ENCODE measurements around the gene LAMP1.
"Not testable (repeated sequence)": the region's sequence is repeated elsewhere in the genome, so short reads cannot be mapped to it uniquely, and the experiment has no call there.

The LAMP1 gene

DNA sequence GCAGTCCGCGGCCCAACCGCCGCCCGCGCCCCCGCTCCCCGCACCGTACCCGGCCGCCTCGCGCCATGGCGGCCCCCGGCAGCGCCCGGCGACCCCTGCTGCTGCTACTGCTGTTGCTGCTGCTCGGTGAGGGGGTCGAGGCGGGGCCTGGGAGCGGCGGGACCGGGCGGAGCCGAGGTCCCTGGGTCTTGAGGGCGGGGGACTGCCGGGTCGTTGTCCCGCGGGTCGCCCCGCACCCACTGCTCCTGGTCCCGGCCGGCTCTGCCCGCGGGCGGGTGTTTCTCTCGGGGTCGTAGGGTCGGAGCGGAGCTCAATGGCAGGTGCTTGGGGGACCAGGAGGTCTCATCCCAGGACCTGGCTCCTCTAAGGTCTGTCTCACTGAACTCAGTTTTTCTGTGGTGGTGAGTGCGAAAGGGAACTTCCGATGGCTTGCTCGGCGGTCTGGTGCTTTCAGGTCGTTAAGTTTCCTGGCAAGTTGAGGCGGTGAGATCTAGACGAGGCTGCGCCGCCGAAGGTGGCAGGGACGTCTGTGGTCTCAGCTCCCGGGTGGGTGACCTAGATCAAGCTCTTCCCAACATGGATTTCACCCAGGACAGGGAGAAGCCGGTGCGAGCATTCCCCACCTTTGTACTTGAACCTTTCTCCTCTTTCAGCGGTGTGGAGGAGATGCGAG lies 467 bp downstream of the LAMP1 start:
- DNase-seq (ENCODE audit: low read depth), result no peak

DNA sequence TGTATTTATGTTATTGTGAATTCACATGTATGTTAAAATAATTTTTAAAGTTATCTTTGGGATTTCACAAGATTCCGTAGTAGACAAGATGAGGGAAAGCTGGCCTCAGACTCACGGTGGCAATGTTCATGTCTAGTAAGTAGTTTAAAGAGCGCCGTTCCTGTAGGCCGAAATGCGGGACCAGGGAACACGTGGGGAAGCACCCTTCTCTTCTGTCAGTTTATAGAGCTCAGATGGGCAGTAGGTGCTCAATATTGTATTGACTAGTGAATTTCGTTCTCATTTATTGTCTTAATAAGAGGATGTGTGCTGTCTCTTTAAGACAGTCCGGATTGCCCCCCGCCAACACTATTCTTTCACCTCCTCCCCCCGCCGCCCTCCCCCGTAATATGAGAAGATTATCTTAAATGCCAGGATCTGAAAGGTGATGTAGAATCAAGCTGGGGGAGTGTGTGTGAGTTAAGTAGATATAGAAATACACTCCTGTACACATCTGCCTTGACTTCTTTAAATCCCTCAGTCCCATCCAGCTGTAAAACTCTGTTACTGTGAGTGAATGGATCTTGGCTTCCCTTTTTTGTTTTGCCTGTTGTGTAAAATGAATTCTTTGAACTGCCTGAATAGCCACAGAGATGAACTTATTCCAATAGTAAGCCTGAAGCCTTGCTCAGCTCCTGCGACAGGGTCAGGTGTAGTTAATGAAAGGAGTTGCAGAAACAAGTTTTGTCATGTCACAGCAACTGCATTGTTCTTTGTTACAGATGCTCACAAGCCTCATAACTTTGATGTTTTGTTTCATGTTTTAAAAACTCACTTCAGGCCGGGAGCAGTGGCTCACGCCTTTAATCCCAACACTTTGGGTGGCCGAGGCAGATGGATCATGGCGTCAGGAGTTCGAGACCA lies 1.3 kb downstream of the LAMP1 start:
- DNase-seq (ENCODE audit: low read depth), result no peak

- DNase-seq (ENCODE audit: low read depth), result no peak
Measured at GRCh38 chr13:113299951-113300350, 2.9 kb downstream of the LAMP1 start.

DNA sequence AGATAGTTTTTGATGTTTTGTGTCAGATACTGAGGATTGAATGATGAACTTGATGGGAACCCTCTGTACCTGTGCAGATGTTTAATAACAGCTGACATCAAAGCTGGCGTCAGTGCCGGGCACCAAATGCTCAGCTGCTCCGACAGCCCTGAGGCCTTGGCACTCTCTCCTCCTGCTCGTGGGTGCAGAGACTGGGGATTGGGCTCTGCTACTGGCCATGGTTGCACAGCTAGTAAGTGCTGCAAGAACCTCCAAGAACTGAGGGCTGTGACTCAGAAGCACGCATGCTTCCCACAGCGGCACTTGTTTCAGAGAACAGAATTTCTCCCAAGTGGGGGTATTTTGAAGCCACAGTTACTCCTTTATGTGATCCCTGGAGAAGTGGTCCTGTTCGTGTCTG lies 5.9 kb downstream of the LAMP1 start:
- no peak for DNase-seq (ENCODE audit: low read depth)

GRCh38 chr13:113304121-113304520 lies 7.1 kb downstream of the LAMP1 start:
- no peak for DNase-seq (ENCODE audit: low read depth)

DNA sequence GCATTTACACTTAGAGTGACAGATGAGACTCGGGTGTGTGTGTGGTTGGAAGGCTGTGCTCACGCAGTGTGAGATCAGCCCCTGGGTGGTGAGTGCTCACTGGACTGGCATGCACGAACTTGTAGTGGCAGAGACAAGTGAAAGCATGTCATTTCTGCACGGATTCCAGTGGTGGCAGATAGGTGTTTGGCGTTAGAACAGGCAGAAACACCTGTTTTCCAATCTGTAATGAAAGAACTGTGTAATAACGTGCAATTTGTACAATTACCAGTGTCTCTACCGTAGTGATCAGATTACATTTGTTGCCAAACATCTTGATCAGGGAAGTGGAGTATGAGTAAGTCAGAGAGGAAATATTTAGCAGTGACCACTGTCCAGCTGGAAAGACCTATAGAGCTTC lies 8.2 kb downstream of the LAMP1 start:
- peak; percentile 28 for DNase-seq (ENCODE audit: low read depth)

DNA sequence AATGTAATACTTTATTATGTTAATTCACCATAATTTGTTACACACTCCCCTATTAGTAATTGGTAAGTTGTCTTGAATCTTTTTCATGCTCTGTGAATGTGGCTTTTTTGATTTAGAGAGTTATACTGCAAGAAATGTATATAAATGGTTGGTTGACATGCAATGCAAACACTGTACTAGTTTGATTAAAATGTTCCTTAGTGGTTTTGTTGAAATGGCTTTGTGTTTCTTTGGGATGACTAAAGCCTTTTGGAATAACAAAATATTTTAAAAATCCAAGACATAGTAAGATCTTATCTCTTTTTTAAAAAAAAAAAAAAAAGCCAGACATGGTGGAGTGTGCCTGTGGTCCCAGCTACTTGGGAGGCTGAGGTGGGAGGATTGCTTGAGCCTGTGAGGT lies 10.5 kb downstream of the LAMP1 start:
- DNase-seq (ENCODE audit: low read depth), result no peak

- no peak for DNase-seq (ENCODE audit: low read depth)
Measured at GRCh38 chr13:113309473-113309872, 12.4 kb downstream of the LAMP1 start.

DNA sequence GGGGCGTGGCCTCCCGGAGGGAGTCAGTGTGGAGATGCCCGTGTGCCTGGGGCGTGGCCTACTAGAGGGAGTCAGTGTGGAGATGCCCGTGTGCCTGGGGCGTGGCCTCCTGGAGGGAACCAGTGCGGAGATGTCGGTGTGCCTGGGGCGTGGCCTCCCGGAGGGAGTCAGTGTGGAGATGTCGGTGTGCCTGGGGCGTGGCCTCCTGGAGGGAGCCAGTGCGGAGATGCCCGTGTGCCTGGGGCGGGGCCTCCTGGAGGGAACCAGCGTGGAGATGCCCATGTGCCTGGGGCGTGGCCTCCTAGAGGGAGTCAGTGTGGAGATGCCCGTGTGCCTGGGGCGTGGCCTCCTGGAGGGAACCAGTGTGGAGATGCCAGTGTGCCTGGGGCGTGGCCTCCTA lies 17.1 kb downstream of the LAMP1 start:
- DNase-seq (ENCODE audit: low read depth), result not testable (repeated sequence)

DNA sequence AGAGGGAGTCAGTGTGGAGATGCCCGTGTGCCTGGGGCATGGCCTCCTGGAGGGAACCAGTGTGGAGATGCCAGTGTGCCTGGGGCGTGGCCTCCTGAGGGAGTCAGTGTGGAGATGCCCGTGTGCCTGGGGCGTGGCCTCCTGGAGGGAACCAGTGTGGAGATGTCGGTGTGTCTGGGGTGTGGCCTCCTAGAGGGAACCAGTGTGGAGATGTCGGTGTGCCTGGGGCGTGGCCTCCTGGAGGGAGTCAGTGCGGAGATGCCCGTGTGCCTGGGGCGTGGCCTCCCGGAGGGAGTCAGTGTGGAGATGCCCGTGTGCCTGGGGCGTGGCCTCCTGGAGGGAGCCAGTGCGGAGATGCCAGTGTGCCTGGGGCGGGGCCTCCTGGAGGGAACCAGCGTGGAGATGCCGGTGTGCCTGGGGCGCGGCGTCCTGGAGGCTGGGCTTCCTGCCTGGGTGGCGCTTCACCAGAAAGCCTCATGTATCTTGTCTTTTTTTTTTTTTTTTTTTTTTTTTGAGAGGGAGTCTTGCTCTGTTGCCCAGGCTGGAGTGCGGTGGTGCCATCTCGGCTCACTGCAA lies 17.9 kb downstream of the LAMP1 start:
- DNase-seq (ENCODE audit: low read depth), result not testable (repeated sequence)

- DNase-seq (ENCODE audit: low read depth), result no peak
Measured at GRCh38 chr13:113315992-113316391, 19.0 kb downstream of the LAMP1 start.

GRCh38 chr13:113317031-113317430 lies 20.0 kb downstream of the LAMP1 start:
- no peak for DNase-seq (ENCODE audit: low read depth)

DNA sequence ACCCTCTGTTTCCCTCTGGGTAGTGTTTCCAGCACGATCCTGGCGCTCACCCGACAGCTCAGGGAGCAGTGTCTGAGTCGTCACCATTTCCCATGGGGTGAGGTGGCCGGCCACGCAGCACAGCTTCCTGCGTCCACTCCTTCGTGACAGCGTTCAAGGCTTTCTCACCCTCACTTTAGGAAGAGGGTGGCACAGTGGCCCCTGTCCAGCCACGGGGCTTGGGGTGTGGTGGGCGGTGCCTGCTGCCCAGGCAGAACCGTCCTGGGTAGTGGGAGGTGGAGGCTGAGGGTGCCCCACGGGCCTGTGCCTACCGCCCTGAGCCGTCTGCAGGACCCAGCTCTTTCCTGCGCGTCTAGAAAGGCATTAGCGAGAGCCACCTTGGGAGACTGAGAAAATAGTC lies 21.9 kb downstream of the LAMP1 start:
- DNase-seq (ENCODE audit: low read depth), result no peak

- DNase-seq (ENCODE audit: low read depth), result no peak
Measured at GRCh38 chr13:113319371-113319770, 22.3 kb downstream of the LAMP1 start.

GRCh38 chr13:113320226-113320875 lies 23.3 kb downstream of the LAMP1 start:
- no peak for DNase-seq (ENCODE audit: low read depth)

DNA sequence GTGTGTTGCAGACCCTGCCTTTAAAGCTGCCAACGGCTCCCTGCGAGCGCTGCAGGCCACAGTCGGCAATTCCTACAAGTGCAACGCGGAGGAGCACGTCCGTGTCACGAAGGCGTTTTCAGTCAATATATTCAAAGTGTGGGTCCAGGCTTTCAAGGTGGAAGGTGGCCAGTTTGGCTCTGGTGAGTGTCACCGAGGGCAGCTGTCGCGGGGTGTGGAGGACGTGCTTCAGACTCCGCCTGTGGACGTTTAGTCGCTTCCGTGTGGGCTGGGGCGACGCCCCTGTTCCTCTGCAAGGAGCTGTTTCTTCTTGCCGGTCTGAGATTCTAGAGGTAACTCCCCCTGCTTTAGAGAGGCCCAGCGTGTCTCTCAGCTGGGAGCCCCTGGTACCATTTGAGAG lies 24.5 kb downstream of the LAMP1 start:
- no peak for DNase-seq (ENCODE audit: low read depth)

DNA sequence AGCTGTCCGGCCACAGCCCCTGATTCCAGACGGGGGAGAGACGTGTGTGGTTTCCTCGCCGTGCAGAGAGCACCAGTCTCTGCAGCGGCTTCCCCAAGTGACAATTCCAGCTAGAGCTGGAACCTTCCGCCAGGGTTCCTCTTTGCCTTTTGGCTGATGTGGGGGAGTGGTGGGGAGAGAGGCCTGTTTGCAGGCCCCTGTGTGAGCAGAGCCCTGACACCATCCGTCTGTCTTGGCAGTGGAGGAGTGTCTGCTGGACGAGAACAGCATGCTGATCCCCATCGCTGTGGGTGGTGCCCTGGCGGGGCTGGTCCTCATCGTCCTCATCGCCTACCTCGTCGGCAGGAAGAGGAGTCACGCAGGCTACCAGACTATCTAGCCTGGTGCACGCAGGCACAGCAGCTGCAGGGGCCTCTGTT lies 25.0 kb downstream of the LAMP1 start:
- no peak for DNase-seq (ENCODE audit: low read depth)

GRCh38 chr13:113322890-113323651 lies 26.0 kb downstream of the LAMP1 start:
- DNase-seq (ENCODE audit: low read depth), result no peak

DNA sequence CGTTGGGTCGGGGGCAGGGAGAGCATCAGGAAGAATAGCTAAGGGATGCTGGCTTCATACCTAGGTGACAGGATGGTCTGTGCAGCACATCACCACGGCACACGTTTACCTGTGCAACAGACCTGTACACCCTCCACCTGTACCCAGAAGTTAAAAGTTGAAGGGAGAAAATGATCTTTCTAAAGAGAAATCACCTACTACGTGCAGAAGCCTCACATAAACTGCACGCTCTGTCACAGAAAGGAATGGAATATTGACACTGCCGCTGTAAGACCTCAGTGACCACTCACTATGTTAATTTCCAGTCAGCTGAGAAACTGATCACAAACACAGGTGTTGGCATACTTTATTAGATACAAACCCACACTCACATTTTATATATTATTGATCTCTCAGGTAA lies 26.8 kb downstream of the LAMP1 start:
- no peak for DNase-seq (ENCODE audit: low read depth)

DNA sequence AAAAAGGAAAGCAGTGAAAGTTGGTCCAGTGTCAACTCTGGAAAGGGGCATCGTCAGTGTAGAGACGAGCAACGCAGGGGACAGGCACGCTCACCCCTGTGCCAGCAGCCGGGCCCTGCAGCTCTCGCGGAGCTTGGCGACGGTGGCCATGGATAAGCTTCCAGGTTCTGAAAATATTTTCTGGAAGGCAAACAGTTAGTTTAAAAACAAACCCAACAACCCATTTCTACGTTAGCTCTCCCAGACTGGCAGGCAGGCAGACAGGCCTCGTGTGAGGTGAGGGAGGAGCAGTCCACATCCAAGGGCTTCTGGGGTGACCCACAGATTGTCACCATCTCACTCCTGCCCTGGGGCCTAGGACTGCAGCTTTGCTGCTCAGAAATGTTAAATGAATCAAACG lies 27.4 kb downstream of the LAMP1 start:
- DNase-seq (ENCODE audit: low read depth), result no peak

DNA sequence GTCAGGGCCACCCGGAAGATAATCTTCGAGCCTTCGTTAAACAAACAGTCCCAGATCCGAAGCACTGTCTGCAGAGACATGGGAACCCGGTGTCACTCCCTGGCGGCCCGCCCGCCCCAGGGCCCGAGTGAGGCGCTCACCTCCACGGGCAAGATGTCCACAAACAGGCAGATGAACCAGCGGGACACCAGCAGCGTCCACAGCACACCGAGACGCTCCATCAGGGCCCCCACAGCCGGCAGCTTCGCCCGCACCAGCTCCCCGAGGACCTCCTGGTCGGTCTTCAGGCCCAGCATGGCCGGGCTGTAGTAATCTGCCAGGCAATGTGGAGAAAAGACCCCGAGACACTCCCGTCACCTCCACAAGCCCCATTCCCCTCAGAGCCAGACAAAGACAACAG lies 28.7 kb downstream of the LAMP1 start:
- no peak for DNase-seq (ENCODE audit: low read depth)

DNA sequence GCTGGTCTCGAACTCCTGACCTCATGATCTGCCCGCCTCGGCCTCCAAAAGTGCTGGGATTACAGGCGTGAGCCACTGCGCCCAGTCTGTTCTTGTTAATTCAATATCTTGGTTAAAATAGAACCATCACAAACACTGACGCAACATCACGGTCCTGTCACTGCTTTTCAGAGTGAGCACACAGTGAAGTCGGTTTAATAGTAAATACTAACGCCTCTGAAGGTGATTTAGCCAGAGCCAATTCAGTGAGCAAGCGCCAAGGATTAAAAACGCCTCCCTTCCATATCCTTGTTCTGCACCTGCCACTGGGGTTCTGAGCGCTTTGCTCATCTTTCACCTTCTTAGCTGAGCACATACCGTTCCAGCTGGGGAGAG lies 30.3 kb downstream of the LAMP1 start:
- DNase-seq (ENCODE audit: low read depth), result no peak

Data from GM04504 (cell line).